NCI-H748 (cell line): ENCODE results near the gene C5orf24.
"Not testable (repeated sequence)": the region's sequence is repeated elsewhere in the genome, so short reads cannot be mapped to it uniquely, and the experiment has no call there.

ENCODE experiments used
- DNase-seq: peaks from one replicate; lab custom pipeline; 2025; ENCODE audit not compliant: unreplicated experiment; lab: John Stamatoyannopoulos, UW

Gene C5orf24

DNA sequence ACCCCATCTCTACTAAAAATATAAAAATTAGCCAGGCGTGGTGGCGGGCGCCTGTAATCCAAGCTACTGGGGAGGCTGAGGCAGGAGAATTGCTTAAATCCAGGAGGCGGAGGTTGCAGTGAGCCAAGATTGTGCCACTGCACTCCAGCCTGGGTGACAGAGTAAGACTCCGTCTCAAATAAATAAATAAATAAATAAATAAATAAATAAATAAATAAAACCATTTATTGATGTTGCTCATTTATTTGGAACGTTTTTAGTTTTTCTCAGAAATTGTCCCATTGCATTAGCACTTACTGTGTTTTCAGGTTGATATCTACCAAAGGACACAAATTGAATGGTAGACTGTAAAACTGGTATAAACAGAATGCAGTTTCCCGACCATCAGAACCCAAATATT is 10.7 kb downstream of the C5orf24 start:
- not testable (repeated sequence) for DNase-seq

DNA sequence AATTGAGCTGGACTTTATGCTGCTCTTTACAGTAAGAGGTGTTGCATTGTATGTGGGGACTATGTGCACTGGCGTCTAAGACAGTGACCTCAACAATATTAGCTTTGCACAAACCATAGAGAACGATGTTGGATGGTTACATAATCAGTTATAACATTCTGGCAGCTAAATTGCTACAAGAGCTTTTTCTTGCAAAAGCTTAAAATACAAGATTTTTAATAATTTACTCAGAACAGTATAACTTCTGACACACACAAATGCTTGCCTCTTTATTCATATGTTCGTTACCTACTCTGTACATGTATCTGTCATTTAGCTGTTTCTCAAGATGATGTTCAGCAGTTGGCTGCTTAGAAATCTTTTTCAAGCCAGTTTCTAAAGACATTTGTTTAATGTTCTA is 11.6 kb downstream of the C5orf24 start:
- DNase-seq, result no peak

DNA sequence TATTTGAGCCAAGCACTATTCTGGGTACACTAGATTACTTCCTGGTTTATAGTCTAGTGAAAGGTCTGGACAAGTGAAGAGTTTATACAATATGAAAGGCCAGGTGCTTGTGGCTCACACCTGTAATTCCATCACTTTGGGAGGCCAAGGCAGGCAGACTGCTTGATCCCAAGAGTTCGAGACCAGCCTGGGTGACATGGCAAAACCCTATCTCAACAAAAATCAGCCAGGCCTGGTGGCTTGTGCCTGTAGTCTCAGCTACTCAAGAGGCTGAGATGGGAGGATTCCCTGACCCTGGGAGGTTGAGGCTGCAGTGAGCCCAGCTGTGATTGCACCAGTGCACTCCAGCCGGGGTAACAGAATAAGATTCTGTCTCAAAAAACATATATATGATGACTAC is 18.9 kb downstream of the C5orf24 start:
- no peak for DNase-seq

DNA sequence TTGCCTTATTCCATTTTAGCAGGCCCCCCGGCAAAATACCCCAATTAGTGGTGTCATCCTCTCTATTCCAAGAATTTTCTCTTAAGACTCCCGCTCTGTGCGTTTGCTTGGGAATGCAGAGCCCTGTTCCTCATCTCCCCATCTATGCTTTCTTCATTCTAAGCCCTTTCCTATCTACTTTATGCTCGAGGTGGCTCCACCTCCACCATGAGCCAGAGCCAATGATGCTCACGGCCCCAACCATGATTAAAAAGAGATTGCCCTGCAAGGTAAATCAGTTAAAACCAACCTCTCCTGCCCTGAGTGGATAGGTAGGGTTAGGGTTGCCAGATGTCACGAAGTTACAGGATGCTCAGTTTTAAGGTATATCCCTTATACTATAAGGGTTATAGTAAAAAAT is 27.7 kb downstream of the C5orf24 start:
- peak; percentile 11 for DNase-seq

DNA sequence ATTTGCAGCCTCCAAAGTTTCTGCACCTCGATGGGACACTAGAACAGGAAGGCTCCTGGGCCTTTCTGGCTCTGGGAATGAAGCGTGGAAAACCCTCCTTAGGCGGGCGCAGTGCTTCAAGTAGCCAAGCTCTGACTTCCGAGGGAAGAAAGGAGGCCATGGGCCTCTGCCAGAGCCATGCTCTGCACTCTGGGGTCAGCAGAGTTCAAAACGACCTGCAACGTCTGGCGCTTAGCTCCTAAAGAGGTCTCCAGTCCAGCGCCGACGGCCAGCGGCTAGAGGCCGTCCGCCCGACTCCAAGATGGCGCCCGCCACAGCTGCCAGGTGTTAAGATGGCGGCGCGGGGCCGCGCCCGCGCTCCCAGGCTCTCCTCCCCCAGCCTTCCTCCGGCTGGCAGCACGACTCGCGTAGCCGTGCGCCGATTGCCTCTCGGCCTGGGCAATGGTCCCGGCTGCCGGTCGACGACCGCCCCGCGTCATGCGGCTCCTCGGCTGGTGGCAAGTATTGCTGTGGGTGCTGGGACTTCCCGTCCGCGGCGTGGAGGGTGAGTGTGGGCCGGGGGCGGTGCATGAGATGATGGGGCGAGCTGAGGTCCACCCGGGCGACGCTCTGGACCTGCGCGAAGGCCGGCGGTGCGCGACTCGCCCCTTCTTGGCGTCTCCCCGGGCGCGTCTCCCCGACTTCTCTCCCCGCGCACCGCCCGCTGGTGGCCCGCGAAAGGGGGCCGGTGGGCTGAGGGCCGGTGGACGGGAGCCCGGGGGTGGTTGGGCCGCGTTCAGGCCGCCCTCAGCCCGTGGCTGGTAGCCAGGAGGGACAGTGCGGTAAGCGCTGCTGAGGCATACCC is 28.4 kb downstream of the C5orf24 start, which contains the start of gene TXNDC15:
TSS of gene TXNDC15 (plus strand) at position 385 of the 844 bp plus-strand sequence. CDS start at position 442, 57 bp downstream.
- peak; percentile 90 for DNase-seq

DNA sequence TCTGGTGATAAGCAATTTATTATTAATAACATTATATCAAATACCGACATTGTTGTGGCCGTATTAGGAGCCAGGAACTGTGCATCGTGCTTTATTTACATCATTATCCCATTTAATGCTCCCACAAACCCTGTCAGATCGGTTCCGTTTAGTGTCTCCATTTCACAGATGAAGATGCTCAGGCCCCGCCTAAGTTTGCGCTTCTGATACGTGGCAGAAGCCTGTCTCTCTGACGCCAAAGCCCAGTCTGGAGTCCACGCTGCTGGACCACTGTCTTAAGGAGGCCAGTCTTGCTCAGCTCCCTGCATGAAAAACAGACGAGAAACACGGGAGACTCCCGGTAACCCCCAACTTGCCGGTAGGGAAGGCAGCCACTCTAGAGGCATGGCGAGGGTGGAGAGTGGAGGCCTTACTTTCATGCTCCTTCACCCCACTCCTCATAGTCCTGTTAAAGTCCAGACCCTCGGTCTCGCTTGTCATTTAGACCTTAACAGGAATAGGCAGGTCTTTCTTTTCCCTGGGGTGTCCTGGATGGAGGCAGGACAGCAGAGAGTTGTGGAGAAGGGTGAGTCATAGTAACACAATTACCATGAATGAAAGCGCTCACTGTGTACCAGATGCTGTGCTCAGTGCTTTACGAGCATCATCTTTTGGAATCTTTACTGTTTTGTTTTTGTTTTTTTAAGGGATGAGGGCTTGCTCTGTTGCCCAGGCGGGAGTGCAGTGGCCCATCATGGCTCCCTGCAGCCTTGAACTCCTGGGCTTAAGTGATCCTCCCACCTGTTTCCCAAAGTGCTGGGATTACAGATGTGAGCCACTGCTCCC is 29.3 kb downstream of the C5orf24 start:
- peak; percentile 63 for DNase-seq

DNA sequence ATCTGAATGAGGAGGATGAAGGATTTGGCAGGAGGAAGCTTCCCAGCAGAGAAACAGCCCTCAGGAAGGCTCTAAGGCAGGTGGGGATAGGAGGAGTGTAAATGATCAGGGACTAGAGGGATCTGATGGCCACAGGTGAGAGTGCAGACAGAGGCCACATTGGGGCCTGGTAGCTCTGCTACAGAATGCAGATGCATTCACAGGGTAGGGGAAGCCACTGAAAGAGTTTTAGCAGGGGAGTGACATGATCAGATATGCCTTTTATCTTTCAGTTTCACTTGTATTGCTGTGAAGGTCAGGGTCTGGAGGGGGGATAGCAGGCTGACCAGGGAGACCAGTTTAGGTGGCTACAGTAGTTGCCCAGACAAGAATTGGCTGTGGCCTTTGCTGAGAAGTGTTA is 31.4 kb downstream of the C5orf24 start:
- DNase-seq, result no peak

DNA sequence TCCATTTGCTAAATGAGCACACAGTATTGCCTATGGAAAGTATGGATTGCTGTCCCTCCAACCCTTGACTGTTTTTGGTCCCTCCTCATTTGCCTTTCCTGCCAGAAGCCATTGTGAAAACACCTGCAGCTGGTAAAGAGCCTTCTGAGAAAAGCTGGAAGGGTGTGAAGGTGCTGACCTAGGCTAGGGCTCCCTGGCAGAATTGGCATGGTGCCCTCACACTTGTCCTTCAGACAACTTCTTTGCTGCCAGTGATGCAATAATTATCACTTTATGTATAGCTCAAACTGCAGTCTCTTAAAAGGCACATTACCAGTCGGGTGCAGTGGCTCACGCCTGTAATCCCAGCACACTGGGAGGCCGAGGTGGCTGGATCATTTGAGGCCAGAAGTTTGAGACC is 32.6 kb downstream of the C5orf24 start:
- no peak for DNase-seq

DNA sequence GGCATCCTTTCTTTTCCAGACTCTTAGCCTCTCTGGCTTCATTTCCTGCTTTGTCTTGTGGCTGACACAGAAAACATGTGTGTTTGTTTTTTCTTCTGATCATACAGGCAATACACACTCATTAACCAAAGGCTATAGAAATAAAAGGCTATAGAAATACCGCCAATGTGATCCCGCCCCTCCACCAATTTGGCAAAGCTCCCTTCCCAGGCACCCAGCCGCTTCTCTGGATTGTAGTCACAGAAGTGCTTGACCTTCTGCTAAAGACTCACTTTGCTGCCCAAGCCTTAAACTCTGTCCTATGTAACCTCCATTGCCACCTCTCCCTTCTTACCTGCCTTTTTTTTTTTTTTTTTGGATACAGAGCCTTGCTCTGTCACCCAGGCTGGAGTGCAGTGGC is 33.7 kb downstream of the C5orf24 start:
- DNase-seq, result peak; percentile 20

DNA sequence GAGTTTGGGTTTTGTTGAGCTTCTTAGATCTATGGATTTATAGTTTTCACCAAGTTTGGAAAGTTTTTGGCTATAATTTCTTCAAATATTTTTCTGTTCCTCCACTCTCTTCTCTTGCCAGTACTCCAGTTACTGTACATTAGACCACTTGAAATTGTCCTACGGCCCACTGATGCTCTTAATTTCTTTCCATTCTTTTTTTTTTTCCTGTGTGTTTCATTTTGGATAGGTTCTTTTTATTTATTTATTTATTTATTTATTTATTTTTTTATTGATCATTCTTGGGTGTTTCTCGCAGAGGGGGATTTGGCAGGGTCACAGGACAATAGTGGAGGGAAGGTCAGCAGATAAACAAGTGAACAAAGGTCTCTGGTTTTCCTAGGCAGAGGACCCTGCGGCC is 35.2 kb downstream of the C5orf24 start:
- not testable (repeated sequence) for DNase-seq

DNA sequence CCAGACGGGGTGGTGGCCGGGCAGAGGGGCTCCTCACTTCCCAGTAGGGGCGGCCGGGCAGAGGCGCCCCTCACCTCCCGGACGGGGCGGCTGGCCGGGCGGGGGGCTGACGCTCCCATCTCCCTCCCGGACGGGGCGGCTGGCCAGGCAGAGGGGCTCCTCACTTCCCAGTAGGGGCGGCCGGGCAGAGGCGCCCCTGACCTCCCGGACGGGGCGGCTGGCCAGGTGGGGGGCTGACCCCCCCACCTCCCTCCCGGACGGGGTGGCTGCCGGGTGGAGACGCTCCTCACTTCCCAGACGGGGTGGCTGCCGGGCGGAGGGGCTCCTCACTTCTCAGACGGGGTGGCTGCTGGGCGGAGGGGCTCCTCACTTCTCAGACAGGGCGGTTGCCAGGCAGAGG is 35.9 kb downstream of the C5orf24 start:
- not testable (repeated sequence) for DNase-seq

DNA sequence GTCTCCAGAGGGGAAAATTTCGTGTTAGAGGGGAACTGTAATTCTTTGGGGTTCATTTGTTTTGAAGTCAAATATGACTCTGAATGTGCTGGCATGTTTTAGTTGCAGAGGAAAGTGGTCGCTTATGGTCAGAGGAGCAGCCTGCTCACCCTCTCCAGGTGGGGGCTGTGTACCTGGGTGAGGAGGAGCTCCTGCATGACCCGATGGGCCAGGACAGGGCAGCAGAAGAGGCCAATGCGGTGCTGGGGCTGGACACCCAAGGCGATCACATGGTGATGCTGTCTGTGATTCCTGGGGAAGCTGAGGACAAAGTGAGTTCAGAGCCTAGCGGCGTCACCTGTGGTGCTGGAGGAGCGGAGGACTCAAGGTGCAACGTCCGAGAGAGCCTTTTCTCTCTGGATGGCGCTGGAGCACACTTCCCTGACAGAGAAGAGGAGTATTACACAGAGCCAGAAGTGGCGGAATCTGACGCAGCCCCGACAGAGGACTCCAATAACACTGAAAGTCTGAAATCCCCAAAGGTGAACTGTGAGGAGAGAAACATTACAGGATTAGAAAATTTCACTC is 41.9 kb downstream of the C5orf24 start:
- DNase-seq, result no peak

DNA sequence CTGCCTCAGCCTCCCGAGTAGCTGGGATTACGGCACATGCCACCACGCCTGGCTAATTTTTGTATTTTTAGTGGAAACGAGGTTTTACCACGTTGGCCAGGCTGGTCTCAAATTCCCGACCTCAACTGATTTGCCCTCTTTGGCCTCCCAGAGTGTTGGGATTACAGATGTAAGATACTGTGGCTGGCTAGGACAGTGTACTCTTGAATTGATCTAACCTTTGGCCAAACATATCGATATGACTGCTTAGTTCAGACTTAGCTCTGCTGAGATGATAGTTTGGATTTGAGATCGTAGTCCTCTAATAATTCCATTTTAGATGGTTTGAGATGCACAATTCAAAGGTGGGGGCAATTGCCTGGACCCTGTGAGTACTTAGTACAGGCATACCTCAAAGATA is 43.6 kb downstream of the C5orf24 start:
- no peak for DNase-seq

DNA sequence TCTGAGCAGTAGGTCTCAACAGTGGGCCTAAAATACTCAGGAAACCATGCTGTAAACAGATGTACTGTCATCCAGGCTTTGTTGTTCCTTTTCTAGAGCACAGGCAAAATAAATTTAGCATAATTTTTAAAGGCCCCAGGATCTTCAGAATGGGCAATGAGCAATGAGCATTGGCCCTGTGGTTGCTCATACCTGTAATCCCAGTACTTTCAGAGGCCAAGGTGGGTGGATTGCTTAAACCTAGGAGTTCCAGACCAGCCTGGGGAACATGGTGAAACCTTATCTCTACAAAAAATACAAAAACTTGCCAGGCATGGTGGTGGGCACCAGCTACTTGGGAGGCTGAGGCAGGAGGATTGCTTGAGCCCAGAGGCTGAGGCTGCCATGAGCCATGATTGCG is 45.7 kb downstream of the C5orf24 start:
- DNase-seq, result no peak

DNA sequence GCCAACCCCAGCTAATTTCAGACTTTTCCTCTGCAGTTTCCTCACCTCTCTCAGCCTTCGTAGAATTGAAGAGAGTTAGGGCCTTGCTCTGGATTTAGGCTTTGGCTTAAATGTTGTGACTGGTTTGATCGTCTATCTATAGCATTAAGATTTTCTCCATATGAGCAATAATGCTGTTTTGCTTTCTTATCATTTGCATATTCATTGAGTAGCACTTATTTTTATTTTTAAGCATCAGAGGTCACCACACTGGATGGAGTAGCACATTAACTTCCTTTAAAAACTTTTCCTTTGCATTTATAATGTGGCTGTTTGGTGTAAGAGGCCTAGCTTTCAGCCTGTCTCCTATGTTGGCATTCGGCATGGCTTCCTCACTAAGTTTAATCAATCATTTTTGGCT is 46.5 kb downstream of the C5orf24 start:
- no peak for DNase-seq

DNA sequence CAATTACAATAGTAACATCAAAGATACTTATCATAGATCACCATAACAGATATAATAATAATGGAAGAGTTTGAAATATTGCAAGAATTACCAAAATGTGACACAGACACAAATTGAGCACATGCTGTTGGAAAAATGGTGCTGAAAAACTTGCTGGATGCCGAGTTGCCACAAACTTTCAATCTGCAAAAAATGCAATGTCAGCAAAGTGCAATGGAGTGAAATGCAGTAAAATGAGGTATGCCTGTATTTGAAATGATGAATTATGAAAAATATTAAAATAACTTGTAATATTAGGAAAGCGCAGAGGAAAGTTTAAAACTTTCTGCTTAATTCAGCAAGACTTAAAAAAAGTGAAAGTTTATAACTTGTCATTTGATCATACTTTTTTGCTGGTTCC is 47.2 kb downstream of the C5orf24 start:
- no peak for DNase-seq

DNA sequence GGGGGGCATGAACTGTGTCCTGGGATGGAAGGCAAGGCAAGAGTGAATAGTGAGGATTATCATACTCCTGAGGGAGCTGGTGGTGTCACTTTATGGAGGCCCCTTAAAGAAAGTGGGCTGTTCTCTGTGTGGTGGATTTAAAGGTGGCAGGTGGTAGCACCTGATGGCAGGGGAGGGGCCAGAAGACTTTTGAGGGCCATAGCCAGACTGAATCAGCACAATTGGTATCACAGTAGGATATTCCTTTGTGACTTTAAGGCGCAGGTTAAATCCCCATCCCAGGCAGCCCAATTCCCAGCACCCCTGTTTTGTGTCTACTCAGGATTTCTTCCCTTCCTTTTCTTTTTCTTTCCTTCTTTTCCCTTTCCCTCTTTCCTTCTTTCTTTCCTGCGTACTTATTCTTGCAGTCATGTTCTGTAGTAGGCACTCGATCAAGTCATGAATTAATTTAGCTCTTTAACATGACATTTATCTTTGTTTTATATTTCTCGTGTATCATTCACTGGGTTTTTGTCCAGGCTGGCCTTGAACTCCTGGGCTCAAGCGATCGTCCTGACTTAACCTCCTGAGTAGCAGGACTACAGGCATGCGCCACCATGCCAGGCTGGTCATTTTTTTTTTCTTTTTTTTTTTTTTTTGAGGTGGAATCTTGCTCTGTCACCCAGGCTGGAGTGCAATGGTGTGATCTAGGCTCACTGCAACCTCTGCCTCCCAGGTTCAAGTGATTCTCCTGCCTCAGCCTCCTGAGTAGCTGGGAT is 48.2 kb downstream of the C5orf24 start:
- no peak for DNase-seq

DNA sequence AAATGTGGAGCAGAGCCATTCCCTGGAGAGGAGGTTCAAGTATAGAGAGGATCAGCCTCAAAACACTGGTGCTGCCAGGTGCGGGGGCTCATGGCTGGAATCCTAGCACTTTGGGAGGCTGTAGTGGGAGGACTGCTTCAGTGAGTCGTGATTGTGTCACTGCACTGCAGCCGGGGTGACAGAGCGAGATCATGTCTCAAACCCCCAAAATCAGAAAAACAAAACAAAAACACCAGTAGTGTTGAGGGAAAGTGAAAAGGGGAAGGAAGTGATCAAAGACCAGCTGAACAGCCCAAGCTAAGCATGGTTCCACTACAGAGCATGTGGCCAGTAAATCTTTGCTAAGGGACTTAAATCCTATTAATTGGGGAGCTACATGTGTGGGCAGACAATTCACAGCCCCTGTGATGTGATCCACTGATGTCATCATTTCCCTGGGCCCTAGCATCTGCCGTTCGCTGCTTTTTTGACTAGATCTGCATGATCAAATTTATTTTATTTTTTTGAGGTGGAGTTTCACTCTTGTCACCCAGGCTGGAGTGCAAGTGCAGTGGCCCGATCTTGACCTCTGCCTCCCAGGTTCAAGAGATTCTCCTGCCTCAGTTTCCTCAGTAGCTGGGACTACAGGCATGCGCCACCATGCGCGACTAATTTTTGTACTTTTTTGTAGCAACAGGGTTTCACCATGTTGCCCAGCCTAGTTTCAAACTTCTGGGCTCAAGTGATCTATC is 56.5 kb downstream of the C5orf24 start:
- DNase-seq, result no peak

DNA sequence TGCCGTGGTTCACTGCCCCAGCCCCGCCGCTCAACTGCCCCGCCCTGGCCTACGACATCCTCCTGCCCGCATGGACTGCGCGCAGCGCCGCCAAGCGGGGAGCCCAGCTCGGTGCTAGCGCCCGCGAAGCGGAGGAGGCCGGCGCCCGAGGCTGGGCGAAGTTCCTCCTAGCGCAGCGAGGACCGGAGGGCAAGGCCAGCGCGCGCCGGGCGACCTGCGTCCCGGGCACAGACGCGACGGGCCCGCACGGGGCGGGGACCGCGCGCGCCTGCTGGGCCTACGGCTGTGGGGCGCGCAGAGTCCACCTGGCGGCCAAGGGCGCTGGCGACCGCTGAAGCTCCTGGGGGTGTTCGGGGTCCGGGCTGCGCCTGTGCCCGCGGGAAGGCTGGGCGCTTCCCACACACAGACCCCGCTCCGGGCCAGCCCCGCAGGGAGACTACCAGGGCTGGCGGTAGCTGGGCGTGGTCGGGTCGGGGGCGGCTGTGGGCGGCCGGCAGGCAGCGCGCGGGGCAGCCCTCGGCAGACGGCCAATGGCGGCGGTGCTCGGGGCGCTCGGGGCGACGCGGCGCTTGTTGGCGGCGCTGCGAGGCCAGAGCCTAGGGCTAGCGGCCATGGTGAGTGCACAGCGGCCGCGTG is 59.0 kb downstream of the C5orf24 start, which contains the start of gene PCBD2:
TSS of gene PCBD2 (plus strand) at position 522 of the 636 bp plus-strand sequence. CDS start at position 531, 9 bp downstream.
- DNase-seq, result peak; percentile 96
